Measurements from ENCODE around the gene HIVEP1. TPM values are rescaled to one million over a fixed set of nuclear protein-coding genes. Genes with fewer than 3 reads are reported as not detected.

HIVEP1 gene
- total RNA-seq, 4 donors from 2014 or later, result 21.6 to 59.4 (median 34.5) TPM

DNA sequence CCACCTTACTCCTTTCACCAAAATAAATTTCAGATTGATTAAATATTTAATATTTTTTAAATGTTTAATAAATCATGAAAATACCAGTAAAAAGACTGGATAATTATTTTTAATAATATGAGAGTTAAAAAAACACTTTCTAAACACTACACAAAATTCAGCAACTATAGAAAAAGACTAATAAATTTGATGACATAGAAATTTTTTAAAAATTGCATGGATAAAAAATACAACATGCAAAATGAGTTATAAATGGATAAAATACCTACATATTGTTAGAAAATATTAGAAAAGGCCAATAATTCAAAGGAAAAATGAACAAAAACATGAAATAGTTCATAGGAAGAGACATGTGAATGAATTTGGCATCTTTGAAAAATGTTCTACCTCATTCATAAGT is 177.0 kb downstream of the HIVEP1 start:
- DNase-seq (ENCODE audit: low spot score), result no peak
- TF ChIP-seq, protein P1, sequence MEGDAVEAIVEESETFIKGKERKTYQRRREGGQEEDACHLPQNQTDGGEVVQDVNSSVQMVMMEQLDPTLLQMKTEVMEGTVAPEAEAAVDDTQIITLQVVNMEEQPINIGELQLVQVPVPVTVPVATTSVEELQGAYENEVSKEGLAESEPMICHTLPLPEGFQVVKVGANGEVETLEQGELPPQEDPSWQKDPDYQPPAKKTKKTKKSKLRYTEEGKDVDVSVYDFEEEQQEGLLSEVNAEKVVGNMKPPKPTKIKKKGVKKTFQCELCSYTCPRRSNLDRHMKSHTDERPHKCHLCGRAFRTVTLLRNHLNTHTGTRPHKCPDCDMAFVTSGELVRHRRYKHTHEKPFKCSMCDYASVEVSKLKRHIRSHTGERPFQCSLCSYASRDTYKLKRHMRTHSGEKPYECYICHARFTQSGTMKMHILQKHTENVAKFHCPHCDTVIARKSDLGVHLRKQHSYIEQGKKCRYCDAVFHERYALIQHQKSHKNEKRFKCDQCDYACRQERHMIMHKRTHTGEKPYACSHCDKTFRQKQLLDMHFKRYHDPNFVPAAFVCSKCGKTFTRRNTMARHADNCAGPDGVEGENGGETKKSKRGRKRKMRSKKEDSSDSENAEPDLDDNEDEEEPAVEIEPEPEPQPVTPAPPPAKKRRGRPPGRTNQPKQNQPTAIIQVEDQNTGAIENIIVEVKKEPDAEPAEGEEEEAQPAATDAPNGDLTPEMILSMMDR (IDR thresholded peaks at IDR 0.05), result no peak
- no peak for ATAC-seq (ENCODE audit: low FRiP score)

DNA sequence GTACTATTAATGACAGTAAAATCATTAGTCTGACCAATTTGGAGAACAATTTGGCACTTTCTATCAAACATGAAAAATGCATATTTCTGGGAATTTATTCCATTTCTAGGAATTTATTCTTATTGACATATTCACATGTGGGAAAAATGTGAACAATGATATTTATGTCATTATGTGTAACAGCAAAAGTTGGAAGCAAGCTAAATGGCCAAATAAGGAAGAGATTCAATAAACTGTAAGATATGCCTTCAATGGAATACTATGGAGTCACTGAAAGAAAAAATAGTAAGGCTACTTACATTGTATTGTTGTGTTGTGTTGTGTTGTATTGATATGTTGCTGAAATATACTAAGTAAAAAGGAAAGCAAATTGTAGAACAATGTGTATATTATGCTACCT is 177.5 kb downstream of the HIVEP1 start:
- DNase-seq (ENCODE audit: low spot score) (no peak), ATAC-seq (ENCODE audit: low FRiP score) (no peak)
- TF ChIP-seq, protein P1 (IDR thresholded peaks at IDR 0.05), result no peak

GRCh38 chr6:12190252-12190651 is 178.1 kb downstream of the HIVEP1 start:
- TF ChIP-seq, protein P1 (IDR thresholded peaks at IDR 0.05), result no peak
- DNase-seq (ENCODE audit: low spot score) (no peak), ATAC-seq (ENCODE audit: low FRiP score) (no peak)

- ATAC-seq (ENCODE audit: low FRiP score) (no peak), DNase-seq (ENCODE audit: low spot score) (no peak)
- TF ChIP-seq, protein P1 (IDR thresholded peaks at IDR 0.05), result no peak
Observed at GRCh38 chr6:12196326-12196936, 184.3 kb downstream of the HIVEP1 start.

DNA sequence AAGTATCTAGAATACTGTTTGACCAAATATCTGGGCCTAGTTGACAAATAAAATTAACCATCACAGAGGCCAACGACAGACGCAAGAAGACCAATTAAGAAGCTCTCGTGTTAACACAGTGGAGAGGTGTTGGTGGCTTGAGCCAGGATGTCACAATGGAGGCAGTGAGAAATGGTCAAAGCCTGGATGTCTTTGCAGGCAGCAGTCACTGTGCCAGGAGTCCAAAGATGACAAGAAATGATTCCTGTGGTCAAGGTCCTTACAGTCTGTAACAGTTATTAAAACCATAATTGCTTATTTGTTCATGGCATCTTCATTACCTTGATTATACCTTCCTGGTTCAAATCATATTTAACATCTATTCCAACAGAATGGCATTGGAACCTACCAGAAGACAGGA is 186.7 kb downstream of the HIVEP1 start:
- TF ChIP-seq, protein P1 (IDR thresholded peaks at IDR 0.05), result no peak
- no peak for DNase-seq (ENCODE audit: low spot score)
- ATAC-seq (ENCODE audit: low FRiP score), result no peak

DNA sequence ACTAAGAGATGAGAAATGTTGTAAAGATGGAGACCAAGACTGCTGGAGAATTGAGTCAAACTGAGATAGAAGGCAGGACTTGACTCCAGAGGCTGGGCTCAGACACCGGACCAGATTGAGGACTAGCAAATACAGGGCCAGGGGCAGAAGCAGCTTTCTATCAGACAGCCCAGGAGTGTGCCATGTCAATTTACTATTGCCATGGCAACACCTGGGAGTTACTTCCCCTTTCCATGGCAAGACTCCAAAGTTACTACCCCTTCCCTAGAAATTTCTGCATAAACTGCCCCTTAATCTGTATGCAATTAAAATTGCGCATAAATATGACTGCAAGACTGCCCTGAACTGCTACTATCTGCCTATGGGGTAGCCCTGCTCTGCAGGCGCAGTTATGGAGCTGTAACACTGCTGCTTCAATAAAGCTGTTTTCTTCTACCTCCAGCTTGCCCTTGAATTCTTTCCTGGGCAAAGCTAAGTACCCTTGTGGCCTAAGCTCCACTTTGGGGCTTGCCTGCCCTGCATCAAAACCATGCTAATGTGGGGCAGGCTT is 188.0 kb downstream of the HIVEP1 start:
- TF ChIP-seq, protein P1 (IDR thresholded peaks at IDR 0.05), result no peak
- ATAC-seq (ENCODE audit: low FRiP score), result no peak
- DNase-seq (ENCODE audit: low spot score), result no peak

DNA sequence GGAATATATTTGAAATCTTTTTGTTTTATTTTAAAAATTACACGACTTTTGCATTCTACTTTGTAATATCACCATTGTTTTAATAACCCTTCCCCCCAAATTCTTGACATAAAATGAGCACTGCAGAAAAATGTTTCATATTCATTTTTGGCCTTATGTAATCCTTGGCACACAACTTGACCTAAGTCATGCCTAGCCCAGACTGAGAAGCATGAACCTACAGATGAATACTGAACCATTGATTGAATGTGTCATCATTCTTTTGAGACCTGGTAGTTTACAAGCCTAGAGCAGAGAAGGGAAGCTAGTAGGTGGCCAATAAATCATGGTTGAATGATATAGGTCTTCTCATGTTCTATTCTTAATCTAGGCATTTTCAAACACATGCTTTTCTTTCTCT is 188.6 kb downstream of the HIVEP1 start:
- no peak for ATAC-seq (ENCODE audit: low FRiP score)
- no peak for DNase-seq (ENCODE audit: low spot score)
- TF ChIP-seq, protein P1 (IDR thresholded peaks at IDR 0.05), result no peak
